Thyroid gland (tissue), 4 donors: Measurements from ENCODE around the gene MRPL37.
"Not testable (repeated sequence)": the region's sequence is repeated elsewhere in the genome, so short reads cannot be mapped to it uniquely, and the experiment has no call there.

Source experiments
- CTCF ChIP-seq, 6 experiments: fragments of 200-600 bp in 3 of 6; fragments of 450-650 bp in 3 of 6; sonication (generic) in 3 of 6; IDR thresholded peaks; one replicate each; pipeline ENCODE4 v1.5.1; 2016 to 2019; ENCODE audit warnings: antibody characterized with exemption in 6 of 6, mild to moderate bottlenecking in 2 of 6, inconsistent platforms in 1 of 6, moderate library complexity in 1 of 6
- POLR2A ChIP-seq, 2 donors: fragments of 450-650 bp; IDR thresholded peaks; one replicate each; pipeline ENCODE4 v1.6.1; 2017; ENCODE audit warnings: antibody characterized with exemption in 2 of 2, mild to moderate bottlenecking in 2 of 2, moderate library complexity in 1 of 2

- TF ChIP-seq CTCF, POLR2A (IDR thresholded peaks at IDR 0.05): not testable (repeated sequence)
Observed at GRCh38 chr1:54233196-54233595, 33.2 kb downstream of the MRPL37 start.
